AG10803 (cell line): ENCODE data around the gene EPHB2.
A peak's percentile ranks its signal among the peaks of the same experiment; 100 is the strongest.
"Not testable (repeated sequence)": the region's sequence is repeated elsewhere in the genome, so short reads cannot be mapped to it uniquely, and the experiment has no call there.

Experiments
- DNase-seq: peaks from one replicate; pipeline ENCODE4 v3.0.0; 2010; ENCODE audit warnings: low read depth
- H3K4me3 ChIP-seq: 2 replicates; pipeline ENCODE4 v1.5.1; 2011; ENCODE audit warnings: mild to moderate bottlenecking, low read length, control low read depth
- TF ChIP-seq, protein P1 (sequence below): conservative IDR thresholded peaks from 2 replicates; pipeline ENCODE4 v1.5.1; 2011; ENCODE audit warnings: mild to moderate bottlenecking, low read length, control low read depth, inconsistent platforms

Gene EPHB2

GRCh38 chr1:22839806-22840205 lies 129.2 kb downstream of the EPHB2 start:
- TF ChIP-seq, protein P1, sequence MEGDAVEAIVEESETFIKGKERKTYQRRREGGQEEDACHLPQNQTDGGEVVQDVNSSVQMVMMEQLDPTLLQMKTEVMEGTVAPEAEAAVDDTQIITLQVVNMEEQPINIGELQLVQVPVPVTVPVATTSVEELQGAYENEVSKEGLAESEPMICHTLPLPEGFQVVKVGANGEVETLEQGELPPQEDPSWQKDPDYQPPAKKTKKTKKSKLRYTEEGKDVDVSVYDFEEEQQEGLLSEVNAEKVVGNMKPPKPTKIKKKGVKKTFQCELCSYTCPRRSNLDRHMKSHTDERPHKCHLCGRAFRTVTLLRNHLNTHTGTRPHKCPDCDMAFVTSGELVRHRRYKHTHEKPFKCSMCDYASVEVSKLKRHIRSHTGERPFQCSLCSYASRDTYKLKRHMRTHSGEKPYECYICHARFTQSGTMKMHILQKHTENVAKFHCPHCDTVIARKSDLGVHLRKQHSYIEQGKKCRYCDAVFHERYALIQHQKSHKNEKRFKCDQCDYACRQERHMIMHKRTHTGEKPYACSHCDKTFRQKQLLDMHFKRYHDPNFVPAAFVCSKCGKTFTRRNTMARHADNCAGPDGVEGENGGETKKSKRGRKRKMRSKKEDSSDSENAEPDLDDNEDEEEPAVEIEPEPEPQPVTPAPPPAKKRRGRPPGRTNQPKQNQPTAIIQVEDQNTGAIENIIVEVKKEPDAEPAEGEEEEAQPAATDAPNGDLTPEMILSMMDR: no peak
- DNase-seq: no peak
- no peak overlapping the region for H3K4me3 ChIP-seq

DNA sequence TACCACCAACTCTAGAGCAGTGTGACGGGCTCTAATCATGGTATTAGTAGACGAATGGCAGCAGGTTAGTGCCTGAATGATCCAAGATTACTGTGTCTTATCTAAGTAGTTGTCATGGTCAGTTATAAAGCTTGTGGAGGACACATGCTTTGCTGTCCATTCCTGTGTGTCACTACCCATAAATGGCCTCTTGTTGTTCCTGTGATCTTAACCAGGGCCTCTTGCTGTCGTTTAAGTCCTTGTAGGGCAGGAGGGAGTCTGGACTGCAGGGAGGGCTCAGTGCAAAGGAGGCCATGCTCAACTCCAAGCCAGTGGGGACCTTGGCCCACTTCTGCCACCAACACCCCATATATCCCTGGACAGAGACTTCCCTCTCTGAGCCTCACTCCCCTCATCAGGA lies 130.5 kb downstream of the EPHB2 start:
- TF ChIP-seq, protein P1: no peak
- no peak overlapping the region for H3K4me3 ChIP-seq
- no peak for DNase-seq

DNA sequence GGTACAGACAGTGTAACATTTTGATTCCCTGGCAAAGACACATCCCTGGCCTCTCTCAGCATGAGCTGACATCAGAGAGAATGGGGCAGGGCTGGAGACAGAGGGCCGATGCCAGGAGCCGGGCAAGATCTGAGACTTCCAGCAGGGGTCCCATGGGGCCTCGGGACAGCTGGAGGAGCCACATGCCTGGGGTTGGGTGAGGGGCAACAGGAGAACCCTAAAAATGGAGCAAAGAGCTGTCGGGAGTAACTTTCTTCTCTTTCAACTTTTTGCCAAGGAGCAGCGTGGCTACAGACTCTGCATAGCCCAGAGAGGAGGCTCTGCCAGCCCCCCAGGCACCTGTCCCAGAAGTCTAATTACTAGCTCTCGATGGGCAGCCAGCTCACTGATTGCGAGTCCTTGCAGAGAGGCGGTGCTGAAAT lies 131.2 kb downstream of the EPHB2 start:
- TF ChIP-seq, protein P1: no peak
- no peak overlapping the region for H3K4me3 ChIP-seq
- peak; percentile 48 for DNase-seq

GRCh38 chr1:22843441-22844183 lies 133.0 kb downstream of the EPHB2 start:
- not testable (repeated sequence) for DNase-seq, H3K4me3 ChIP-seq

- no peak for DNase-seq
- no peak overlapping the region for H3K4me3 ChIP-seq
- TF ChIP-seq, protein P1: no peak
Measured at GRCh38 chr1:22844621-22845020, 134.0 kb downstream of the EPHB2 start.

GRCh38 chr1:22845398-22845935 lies 134.8 kb downstream of the EPHB2 start:
- no peak for DNase-seq
- no peak overlapping the region for H3K4me3 ChIP-seq
- TF ChIP-seq, protein P1: no peak

GRCh38 chr1:22846458-22846857 lies 135.8 kb downstream of the EPHB2 start:
- TF ChIP-seq, protein P1: no peak
- H3K4me3 ChIP-seq: no peak overlapping the region
- DNase-seq: no peak
